Fibroblast of lung (primary cell): Measurements from ENCODE around the gene SDK1.

ENCODE experiments used
- CTCF ChIP-seq, 2 donors: IDR thresholded peaks in 1 of 2; conservative IDR thresholded peaks in 1 of 2; 1 replicate in 1 of 2; 2 replicates in 1 of 2; pipeline ENCODE4 v1.5.1; 2011 to 2012; ENCODE audit warnings: low read length in 2 of 2, control low read depth in 1 of 2, inconsistent platforms in 1 of 2, low read depth in 1 of 2, mild to moderate bottlenecking in 1 of 2
- EZH2 ChIP-seq: IDR thresholded peaks from 2 replicates; pipeline ENCODE4 v1.5.1; 2012; ENCODE audit warnings: low read length, control low read depth, mild to moderate bottlenecking; ENCODE audit errors: missing control alignments

DNA sequence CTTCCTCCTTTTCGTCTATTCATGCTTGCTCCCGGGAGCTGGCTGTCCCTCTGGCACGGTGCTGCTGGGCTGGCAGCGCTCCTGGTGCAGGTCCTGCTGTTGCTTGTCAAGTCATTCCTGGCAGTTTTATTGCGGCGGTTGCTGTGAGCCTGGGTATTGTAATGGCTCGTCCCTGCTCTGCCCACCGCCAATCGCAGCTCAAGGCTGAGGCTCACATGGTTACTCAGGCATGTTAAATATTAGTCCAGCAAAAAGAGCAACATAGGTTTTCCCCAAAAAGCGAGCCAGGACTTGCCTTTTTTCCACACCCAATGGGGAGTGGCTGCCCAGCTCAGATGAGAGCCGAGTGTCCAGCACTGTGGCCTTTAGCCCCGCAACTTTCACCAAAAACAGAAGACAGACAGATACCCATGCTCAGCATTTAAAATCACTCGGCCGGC lies 888.1 kb downstream of the SDK1 start:
- TF ChIP-seq EZH2 (no peak), CTCF (conservative IDR thresholded peaks at IDR 0.05 in 1 of 2, IDR thresholded peaks at IDR 0.05 in 1 of 2; ENCODE audit: low read depth in 1 of 2, low read length in 2 of 2) (no peak)
